NCI-H524 treated with DMSO at 0.1 percent for 48 hours (cell line): ENCODE results near the gene FLT4.
"Not testable (repeated sequence)": the region's sequence is repeated elsewhere in the genome, so short reads cannot be mapped to it uniquely, and the experiment has no call there.

Experiments used
- DNase-seq: peaks from one replicate; lab custom pipeline; 2025; lab: John Stamatoyannopoulos, UW

Gene FLT4

GRCh38 chr5:180670157-180670556 lies 20.8 kb upstream of the FLT4 start:
- DNase-seq, result no peak

- DNase-seq, result no peak
These were observed 20.3 kb upstream of the FLT4 start for GRCh38 chr5:180669661-180670060.

GRCh38 chr5:180668835-180669596 lies 19.6 kb upstream of the FLT4 start:
- DNase-seq, result no peak

GRCh38 chr5:180666812-180667211 lies 17.4 kb upstream of the FLT4 start:
- no peak for DNase-seq

GRCh38 chr5:180665682-180666404 lies 16.4 kb upstream of the FLT4 start:
- DNase-seq, result no peak

GRCh38 chr5:180658774-180659564 lies 9.6 kb upstream of the FLT4 start:
- no peak for DNase-seq

- DNase-seq, result not testable (repeated sequence)
These were observed 5.8 kb upstream of the FLT4 start for GRCh38 chr5:180655243-180655642.

- no peak for DNase-seq
These were observed 3.4 kb upstream of the FLT4 start for GRCh38 chr5:180652771-180653170.

GRCh38 chr5:180652346-180652745 lies 2.9 kb upstream of the FLT4 start:
- no peak for DNase-seq

- no peak for DNase-seq
These were observed 623 bp downstream of the FLT4 start for GRCh38 chr5:180648658-180649296.

- DNase-seq, result no peak
These were observed 1.4 kb downstream of the FLT4 start for GRCh38 chr5:180647941-180648500.

- no peak for DNase-seq
These were observed 1.9 kb downstream of the FLT4 start for GRCh38 chr5:180647465-180647864.

- no peak for DNase-seq
These were observed 2.5 kb downstream of the FLT4 start for GRCh38 chr5:180646963-180647305.

- DNase-seq, result no peak
These were observed 3.0 kb downstream of the FLT4 start for GRCh38 chr5:180646289-180646962.

- no peak for DNase-seq
These were observed 3.9 kb downstream of the FLT4 start for GRCh38 chr5:180645274-180646204.

- no peak for DNase-seq
These were observed 4.6 kb downstream of the FLT4 start for GRCh38 chr5:180644825-180645273.

- no peak for DNase-seq
These were observed 5.1 kb downstream of the FLT4 start for GRCh38 chr5:180644129-180644824.

- DNase-seq, result no peak
These were observed 6.1 kb downstream of the FLT4 start for GRCh38 chr5:180643191-180643851.

GRCh38 chr5:180642779-180643178 lies 6.6 kb downstream of the FLT4 start:
- DNase-seq, result no peak
